GM19240 (cell line): ENCODE measurements around the gene B3GNT9.
A peak's percentile ranks its signal among the peaks of the same experiment; 100 is the strongest.

Experiments
- DNase-seq: peaks from one replicate; pipeline ENCODE4 v3.0.0; 2011; ENCODE audit warnings: low spot score; ENCODE audit not compliant: insufficient read length

The B3GNT9 gene

DNA sequence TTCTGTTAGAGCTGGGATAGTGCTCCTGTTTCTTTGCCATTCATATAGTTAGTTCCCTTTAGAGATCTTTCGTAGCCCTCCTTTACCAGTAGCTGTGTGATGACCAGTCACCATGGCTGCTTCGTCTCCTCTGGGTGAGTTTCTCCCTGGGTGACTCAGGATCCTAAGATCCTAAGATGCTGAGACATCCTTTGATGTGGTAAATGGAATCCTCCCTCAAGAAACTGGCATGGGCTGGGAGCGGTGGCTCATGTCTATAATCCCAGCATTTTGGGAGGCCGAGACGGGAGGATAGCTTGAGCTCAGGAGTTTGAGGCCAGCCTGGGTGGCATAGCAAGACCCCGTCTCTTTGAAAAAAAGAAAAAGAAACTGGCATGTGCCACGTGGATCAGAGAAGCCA lies 35.2 kb downstream of the B3GNT9 start:
- no peak for DNase-seq

DNA sequence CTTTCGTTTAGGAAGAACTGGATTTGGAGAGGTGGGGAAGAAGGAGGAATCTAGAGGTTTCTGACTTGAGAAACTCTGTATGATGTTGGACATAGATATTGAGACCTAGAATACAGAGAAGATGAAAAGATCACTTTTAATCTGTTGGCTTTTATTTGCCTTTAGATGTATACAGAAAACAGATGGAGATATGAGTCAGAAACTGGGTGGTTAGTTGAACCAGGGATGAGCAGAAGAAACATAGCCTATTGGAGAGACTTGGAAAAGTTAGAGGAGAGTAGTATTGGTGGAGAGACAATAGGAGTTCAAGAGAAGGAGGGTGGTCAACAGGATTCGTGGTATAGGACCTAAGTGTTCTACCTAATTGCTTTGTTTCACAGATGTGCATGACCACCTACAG lies 36.0 kb downstream of the B3GNT9 start:
- DNase-seq: no peak

DNA sequence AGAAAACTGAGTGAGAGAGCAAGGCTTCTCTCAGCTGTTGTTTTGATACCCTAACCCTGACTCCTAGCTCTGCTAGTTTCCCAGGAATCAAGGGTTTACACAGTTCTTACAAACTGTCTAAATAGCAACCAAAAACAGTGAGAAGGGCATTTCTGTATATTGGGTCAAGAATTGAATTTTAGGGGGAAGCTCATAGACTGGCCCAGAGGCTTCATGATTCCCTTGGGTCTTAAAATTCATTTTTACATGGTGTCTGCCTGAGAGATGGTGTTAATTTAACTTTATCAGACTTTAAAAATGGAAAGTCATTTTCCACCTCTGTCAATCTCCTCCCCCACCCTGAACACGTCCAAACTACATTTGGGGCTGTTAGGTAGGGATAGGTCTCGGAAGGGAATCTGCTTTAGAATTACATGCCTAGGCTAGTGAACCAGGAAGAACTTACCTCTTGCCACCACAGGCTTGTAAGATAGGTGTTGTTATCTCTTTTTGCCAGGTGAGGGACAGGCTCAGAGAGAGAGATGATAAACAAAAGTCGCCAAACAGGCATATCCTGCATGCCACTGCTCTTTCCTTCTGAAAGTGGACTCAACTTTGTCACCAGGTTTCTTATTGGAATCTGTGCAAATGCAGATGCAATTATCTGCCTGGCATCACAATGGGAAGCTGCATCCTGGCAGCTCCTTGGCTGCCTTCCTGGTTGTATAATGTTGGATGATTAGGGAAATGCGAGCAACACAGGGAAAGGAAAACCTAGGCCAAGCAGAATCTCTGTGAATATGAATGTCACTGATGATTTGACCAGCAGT lies 38.0 kb downstream of the B3GNT9 start:
- no peak for DNase-seq

DNA sequence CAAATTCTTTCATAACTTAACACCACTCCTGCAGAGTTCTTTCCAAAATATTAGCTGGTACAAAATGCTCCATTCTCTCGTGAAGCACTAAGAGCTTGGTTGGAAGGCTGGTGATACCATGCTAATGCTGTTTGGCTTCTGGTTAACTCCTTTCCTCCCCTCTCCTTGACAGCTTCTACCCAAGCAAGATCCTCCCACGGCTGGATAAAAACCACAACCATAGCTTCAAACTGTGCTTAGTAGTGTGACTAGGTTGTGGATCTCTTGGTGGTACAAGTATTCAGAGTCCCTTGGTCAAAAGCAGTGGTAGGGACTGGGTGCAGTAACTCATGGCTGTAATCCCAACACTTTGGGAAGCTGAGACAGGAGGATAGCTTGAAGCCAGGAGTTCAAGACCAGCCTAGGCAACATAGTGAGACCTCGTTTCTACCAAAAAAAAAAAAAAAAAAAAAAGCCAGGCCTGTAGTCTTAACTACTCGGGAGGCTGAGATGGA lies 38.8 kb downstream of the B3GNT9 start:
- no peak for DNase-seq

- DNase-seq: peak; percentile 94
Observed at GRCh38 chr16:67109407-67110135, 41.2 kb downstream of the B3GNT9 start, which contains the start of gene PHAF1. Gene PHAF1 (plus strand): TSS chr16:67109941. CDS start chr16:67110176, 235 bp downstream.

- DNase-seq: no peak
Observed at GRCh38 chr16:67108931-67109406, 41.8 kb downstream of the B3GNT9 start.

DNA sequence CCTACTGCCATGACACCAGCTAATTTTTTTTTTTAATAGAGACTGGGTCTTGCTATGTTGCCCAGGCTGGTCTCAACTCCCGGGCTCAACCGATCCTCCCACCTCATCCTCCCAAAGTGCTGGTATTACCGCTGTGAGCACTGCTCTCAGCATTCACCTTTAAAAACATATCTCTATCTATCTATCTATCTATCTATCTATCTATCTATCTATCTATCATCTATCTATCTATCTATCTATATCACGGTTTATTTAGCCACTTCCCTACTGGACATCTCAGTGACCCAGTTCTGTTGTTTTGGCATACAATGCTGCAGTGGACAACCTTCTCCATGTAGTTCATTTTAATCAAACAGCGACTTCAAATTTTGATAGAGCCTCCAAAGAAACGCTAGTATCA lies 42.3 kb downstream of the B3GNT9 start:
- DNase-seq: no peak

DNA sequence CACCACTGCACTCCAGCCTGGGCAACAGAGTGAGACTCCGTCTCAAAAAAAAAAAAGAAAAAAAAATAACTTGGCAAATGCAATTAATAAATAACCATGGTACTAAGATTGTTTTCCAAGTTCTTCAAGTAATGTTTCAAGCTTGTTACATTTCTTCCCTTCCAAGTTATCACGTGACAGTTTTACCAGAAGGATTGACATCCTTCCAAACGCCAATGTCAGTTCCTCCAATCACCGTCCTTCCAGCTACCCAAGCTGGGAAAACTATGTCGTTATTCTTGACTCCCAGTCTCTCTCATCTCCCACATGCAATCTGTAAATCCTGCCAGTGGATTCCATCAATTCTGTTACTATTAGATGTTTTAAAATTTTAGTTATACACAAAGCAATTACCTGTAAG lies 44.9 kb downstream of the B3GNT9 start:
- DNase-seq: no peak

DNA sequence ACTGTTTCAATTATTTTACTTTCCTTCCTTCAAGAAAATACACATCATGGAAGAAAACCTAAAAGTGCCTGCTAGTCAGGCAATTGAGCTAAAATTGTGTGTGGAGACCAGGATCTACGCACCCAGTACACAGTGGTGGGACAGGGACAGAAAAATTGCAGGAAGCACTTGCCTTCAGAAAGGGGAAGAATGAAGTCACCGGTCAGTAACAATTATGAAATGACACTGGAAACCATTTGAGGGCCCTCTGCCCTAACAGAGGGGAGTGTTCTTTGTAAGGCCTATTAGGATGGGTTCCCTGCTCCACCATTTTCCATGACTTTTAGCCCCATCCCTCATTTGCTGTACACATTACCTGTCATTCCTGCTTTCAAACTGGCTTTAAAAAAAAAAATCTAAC lies 45.6 kb downstream of the B3GNT9 start:
- no peak for DNase-seq

DNA sequence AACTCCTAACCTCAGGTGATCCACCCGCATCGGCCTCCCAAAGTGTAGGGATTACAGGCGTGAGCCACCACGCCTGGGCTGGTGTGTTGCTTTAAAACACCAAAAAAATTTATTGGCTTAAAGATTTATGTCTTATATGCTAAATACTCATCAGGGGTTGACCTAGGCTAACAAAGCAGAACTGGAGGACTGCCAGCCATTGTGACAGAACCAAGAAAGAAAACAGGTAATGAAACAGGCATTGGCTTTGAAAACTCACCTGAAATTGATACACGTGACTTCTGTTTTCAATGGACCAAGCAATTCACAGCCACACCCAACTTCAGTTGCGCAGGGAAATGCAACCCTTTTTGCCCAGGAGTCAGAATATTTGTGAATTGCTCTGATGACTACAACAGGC lies 46.0 kb downstream of the B3GNT9 start:
- no peak for DNase-seq

- DNase-seq: no peak
Observed at GRCh38 chr16:67104061-67104460, 46.7 kb downstream of the B3GNT9 start.

DNA sequence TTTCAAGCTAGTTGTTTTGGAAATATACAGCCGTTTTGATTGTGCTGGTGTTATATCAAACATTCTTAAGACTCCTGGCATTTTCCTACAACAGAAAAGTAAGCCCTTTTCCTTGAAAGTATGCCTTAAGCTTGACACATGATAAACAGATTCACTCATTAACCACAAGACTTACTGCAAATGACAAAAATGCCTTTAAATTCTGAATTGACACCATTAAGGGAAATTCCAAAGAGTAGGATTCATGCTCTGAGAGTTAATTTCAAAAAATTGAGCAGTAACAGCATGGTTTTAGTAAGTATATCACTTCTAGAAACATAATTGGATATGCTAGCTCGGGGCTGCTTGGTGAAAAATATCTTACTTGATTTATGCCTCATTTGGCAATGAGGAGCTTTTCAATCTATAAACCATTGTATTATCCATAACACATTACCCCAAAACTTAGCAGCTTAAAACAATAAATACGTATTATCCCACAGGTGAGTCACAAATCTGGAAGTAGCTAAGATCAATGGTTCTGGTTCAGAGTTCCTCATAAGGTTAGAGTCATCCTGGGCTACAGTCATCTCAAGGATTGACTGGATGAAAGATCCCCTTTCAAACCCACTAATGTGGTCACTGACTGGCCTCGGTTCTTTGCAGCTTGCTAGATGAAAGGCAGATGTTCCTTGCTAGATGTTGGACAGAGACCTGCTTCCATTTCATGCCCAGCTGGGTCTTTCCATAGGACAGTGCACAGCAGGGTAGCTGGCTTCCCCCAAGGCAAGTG lies 49.3 kb downstream of the B3GNT9 start:
- DNase-seq: no peak

- DNase-seq: no peak
Observed at GRCh38 chr16:67100569-67101310, 50.1 kb downstream of the B3GNT9 start.

DNA sequence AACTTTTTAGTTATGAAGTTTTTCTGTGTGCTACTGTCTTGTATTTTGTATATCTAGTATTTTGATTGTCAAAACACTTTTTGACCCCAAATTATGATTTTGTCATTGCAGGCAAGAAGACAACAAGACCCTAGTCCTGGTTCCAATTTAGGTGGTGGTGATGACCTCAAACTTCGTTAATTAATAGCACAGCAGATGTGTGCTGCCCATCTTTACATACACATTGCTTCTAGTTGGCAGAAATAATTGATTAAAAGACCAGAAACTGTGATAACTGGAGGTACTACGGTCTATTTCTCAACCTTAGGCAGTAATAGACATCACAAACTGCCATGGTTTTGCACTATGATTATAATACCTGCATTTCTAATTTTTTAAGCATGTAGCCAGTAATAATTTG lies 52.2 kb downstream of the B3GNT9 start:
- no peak for DNase-seq
